Left ventricle myocardium inferior (tissue), 1 donor: ENCODE data around the gene ATP11A. TPM values are rescaled to one million over a fixed set of nuclear protein-coding genes. Genes with fewer than 3 reads are reported as not detected.

Experiments used
- DNase-seq: peaks from one replicate; pipeline ENCODE4 v3.0.0-alpha.2; 2020
- H3K27ac ChIP-seq: fragments of 200-600 bp; replicated peaks from 2 replicates; pipeline ENCODE4 v1.8.0; 2021
- H3K27me3 ChIP-seq: fragments of 200-600 bp; 2 replicates; pipeline ENCODE4 v1.8.0; 2021; ENCODE audit warnings: low read depth
- H3K36me3 ChIP-seq: fragments of 200-600 bp; 2 replicates; pipeline ENCODE4 v1.8.0; 2021
- H3K4me1 ChIP-seq: fragments of 200-600 bp; 2 replicates; pipeline ENCODE4 v1.8.0; 2021
- H3K4me3 ChIP-seq: fragments of 200-600 bp; 2 replicates; pipeline ENCODE4 v1.8.0; 2021; ENCODE audit warnings: mild to moderate bottlenecking, moderate library complexity
- H3K9me3 ChIP-seq: fragments of 200-600 bp; replicated peaks from 2 replicates; pipeline ENCODE4 v1.8.0; 2021
- intact Hi-C: fragments of 100-400 bp; cut with micrococcal nuclease; formaldehyde crosslinking; loops from one replicate; pipeline ENCODE4 v1.11.0; 2022
- total RNA-seq: library from RNA; stranded (reverse); fragmentation: NEBNext Ultra II Directional; extraction: Animal tissue kit (Norgen Biotek cat#: 25700); gene quantifications from one replicate; pipeline ENCODE4 v1.2.1, GENCODE V29; 2021
- TF ChIP-seq, protein P1 (sequence below): fragments of 200-600 bp; IDR thresholded peaks from 2 replicates; pipeline ENCODE4 v1.8.0; 2021; ENCODE audit warnings: antibody characterized with exemption, mild to moderate bottlenecking, borderline replicate concordance
- donor health status: DM: no; HTN: yes; CAD: no; lungs with severe emphysema.

The ATP11A gene
- total RNA-seq, 1 donor from 2014 or later: 106 TPM

DNA sequence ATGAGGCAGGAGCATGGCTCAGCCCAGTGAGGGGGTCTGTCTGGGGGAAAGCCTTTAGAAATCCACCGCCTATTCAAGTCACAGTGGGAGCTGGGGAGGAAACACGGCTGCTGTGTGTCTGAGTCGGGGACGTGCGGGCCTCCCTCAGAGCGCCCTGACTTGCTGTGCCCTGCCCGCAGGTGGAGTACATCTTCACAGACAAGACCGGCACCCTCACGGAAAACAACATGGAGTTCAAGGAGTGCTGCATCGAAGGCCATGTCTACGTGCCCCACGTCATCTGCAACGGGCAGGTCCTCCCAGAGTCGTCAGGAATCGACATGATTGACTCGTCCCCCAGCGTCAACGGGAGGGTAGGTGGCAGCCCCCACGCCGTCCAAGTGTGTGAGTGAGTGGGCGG lies 141.4 kb downstream of the ATP11A start:
- TF ChIP-seq, protein P1, sequence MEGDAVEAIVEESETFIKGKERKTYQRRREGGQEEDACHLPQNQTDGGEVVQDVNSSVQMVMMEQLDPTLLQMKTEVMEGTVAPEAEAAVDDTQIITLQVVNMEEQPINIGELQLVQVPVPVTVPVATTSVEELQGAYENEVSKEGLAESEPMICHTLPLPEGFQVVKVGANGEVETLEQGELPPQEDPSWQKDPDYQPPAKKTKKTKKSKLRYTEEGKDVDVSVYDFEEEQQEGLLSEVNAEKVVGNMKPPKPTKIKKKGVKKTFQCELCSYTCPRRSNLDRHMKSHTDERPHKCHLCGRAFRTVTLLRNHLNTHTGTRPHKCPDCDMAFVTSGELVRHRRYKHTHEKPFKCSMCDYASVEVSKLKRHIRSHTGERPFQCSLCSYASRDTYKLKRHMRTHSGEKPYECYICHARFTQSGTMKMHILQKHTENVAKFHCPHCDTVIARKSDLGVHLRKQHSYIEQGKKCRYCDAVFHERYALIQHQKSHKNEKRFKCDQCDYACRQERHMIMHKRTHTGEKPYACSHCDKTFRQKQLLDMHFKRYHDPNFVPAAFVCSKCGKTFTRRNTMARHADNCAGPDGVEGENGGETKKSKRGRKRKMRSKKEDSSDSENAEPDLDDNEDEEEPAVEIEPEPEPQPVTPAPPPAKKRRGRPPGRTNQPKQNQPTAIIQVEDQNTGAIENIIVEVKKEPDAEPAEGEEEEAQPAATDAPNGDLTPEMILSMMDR: no peak
- intact Hi-C loops: no loop called here

DNA sequence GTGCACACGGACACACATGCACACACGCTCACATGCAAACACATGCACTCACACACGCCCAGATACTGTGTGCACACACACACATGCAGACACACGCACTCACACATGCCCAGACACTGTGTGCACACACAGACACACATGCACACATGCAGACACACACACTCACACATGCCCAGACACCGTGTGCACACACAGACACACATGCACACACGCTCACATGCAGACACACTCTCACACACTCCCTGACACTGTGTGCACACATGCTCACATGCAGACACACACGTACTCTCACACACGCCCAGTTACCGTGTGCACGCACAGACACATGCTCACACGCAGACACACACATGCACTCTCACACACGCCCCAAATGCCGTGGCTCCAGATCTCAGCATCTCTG lies 142.0 kb downstream of the ATP11A start:
- DNase-seq: no peak
- Histone ChIP-seq H3K4me3 (no peak overlapping the region), H3K27me3 (no peaks in the 10 kb centered on the region), H3K9me3 (no peaks in the 10 kb centered on the region), H3K4me1 (peaks cover 2% of the 10 kb centered on the region), H3K36me3 (peaks cover 89% of the 10 kb centered on the region), H3K27ac (no peak overlapping the region)
- TF ChIP-seq, protein P1: no peak
- intact Hi-C loops: no loop called here

More for the DNA sequence above, 141.4 kb downstream of the ATP11A start:
- Histone ChIP-seq H3K4me3 (no peak overlapping the region), H3K27ac (no peak overlapping the region), H3K9me3 (no peaks in the 10 kb centered on the region), H3K36me3 (peaks cover 89% of the 10 kb centered on the region), H3K4me1 (peaks cover 2% of the 10 kb centered on the region), H3K27me3 (no peaks in the 10 kb centered on the region)
- no peak for DNase-seq

DNA sequence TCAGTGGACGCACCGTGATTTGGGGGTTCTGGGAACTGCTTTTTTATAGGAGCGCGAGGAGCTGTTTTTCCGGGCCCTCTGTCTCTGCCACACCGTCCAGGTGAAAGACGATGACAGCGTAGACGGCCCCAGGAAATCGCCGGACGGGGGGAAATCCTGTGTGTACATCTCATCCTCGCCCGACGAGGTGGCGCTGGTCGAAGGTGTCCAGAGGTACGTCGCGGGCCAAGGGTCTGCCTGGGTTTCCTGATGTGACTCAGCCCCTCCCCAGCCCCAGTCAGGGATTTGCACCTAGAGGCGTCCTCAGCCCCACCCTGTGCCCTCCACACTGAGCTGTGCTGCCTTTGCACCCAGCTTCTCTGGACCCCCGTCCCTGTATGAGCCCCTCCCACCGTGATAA lies 143.0 kb downstream of the ATP11A start:
- TF ChIP-seq, protein P1: no peak
- Histone ChIP-seq H3K27ac (no peak overlapping the region), H3K27me3 (no peaks in the 10 kb centered on the region), H3K4me1 (peaks cover 12% of the 10 kb centered on the region), H3K9me3 (no peaks in the 10 kb centered on the region), H3K36me3 (peaks cover 89% of the 10 kb centered on the region), H3K4me3 (no peak overlapping the region)
- intact Hi-C loops: no loop called here
- no peak for DNase-seq

DNA sequence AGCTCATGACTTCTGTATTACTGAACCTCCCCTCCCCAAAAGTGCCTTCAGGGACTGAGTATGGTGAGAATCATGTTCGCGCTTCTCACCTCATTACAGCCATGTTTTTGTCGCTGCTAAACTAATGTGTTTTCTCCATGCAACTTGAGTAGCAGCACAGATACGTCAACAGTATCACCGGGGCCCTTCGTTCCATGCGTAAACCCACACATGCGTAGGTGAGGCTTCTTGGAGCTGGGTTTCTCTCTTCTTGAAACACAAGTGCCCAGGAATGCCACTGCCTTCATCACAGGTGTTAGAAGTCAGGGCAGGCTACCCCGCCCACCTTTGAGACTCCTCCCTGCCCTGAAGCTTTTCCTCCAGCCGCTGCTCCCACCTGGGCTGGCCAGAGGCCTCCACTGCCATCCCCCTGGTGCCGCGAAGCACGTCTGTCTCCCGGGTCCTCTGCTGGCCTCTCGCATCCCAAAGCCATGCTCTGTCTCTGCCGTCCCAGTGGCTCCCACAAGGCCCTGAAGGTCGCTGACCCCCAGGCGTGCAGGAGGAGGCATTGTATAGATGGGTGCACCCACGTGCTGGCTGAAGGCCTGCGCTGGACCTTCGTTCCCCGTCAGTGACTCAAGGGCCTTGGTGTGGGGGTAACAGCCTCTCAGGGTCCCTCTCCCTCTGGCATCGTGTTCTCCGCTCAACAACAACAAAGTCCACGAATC lies 143.9 kb downstream of the ATP11A start:
- no peak for DNase-seq
- TF ChIP-seq, protein P1: no peak
- peaks cover 93% of the 10 kb centered on the region for H3K36me3 ChIP-seq
- intact Hi-C loops: no loop called here
- H3K27me3 ChIP-seq: no peaks in the 10 kb centered on the region
- H3K4me3 ChIP-seq: no peak overlapping the region
- no peak overlapping the region for H3K27ac ChIP-seq
- H3K9me3 ChIP-seq: no peaks in the 10 kb centered on the region
- peaks cover 12% of the 10 kb centered on the region for H3K4me1 ChIP-seq

DNA sequence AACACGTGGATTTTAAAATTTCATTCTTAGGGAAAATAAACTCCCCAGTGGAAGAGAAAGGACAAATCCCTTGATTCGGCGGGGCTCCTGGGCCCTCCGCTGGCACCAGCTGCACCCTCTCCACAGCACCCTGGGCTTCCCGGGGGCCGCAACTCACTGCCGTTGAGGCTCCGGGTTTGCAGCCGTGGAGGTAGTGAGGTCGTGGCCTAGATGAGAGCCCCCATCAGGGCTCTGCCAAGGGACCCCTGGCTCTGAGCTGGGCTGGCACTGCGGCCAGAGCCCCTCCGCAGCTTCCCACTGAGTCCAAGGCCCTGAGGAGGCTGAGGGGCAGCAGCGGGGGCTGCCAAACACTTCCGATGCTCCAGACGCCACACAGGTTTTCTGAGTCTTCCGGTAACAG lies 145.5 kb downstream of the ATP11A start:
- no peak for DNase-seq
- intact Hi-C loops: no loop called here

More for the DNA sequence above, 145.5 kb downstream of the ATP11A start:
- Histone ChIP-seq H3K4me3 (no peak overlapping the region), H3K27me3 (no peaks in the 10 kb centered on the region), H3K4me1 (peaks cover 12% of the 10 kb centered on the region), H3K27ac (no peak overlapping the region), H3K9me3 (no peaks in the 10 kb centered on the region), H3K36me3 (peaks cover 94% of the 10 kb centered on the region)
- TF ChIP-seq, protein P1: no peak
